LNCaP clone FGC (cell line): Measurements from ENCODE around the gene CCDC138.

Source experiments
- DNase-seq: peaks from one replicate; pipeline ENCODE4 v3.0.0-alpha.2; 2011; ENCODE audit warnings: low read depth
- H3K4me3 ChIP-seq: 2 replicates; pipeline ENCODE4 v1.5.1; 2011; ENCODE audit warnings: mild to moderate bottlenecking, low read depth, low read length, control low read depth
- TF ChIP-seq, protein P1 (sequence below): IDR thresholded peaks from 2 replicates; pipeline ENCODE4 v1.5.1; 2012; ENCODE audit warnings: mild to moderate bottlenecking; ENCODE audit not compliant: control insufficient read depth, insufficient read depth; ENCODE audit errors: extremely low read depth

CCDC138 gene

DNA sequence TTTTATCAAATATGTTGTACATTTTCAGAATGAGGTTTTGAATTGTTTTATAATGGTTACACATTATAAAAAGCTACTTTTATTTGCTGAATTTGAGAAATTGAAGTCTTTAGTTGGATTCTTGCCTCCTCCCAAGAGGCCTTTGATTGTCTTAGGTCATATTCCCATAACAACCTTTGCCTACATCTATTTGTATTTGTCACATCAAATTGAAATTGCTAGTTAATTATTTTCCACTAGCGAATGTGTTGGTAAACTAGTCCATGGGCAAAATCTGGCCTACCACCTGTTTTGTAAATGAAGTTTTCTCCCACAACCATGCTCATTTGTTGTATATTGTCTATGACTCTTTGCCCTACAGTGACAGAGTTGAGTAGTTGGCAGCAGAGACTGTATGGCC, 60.4 kb downstream of the CCDC138 start:
- DNase-seq, result no peak
- TF ChIP-seq, protein P1, sequence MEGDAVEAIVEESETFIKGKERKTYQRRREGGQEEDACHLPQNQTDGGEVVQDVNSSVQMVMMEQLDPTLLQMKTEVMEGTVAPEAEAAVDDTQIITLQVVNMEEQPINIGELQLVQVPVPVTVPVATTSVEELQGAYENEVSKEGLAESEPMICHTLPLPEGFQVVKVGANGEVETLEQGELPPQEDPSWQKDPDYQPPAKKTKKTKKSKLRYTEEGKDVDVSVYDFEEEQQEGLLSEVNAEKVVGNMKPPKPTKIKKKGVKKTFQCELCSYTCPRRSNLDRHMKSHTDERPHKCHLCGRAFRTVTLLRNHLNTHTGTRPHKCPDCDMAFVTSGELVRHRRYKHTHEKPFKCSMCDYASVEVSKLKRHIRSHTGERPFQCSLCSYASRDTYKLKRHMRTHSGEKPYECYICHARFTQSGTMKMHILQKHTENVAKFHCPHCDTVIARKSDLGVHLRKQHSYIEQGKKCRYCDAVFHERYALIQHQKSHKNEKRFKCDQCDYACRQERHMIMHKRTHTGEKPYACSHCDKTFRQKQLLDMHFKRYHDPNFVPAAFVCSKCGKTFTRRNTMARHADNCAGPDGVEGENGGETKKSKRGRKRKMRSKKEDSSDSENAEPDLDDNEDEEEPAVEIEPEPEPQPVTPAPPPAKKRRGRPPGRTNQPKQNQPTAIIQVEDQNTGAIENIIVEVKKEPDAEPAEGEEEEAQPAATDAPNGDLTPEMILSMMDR, result no peak
- H3K4me3 ChIP-seq, result no peak overlapping the region

DNA sequence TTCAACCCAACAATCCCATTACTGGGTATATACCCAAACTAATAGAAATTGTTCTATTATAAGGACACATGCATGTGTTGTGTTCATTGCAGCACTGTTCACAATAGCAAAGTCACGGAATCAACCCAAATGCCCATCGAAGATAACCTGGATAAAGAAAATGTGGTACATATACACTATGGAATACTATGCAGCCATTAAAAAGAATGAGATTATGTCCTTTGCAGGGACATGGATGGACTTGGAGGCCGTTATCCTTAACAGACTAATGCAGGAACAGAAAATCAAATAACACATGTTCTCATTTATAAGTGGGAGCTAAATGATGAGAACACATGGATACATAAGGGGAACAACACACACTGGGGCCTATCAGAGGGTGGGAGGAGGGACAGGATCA, 65.8 kb downstream of the CCDC138 start:
- no peak overlapping the region for H3K4me3 ChIP-seq
- TF ChIP-seq, protein P1, result no peak
- DNase-seq, result no peak

DNA sequence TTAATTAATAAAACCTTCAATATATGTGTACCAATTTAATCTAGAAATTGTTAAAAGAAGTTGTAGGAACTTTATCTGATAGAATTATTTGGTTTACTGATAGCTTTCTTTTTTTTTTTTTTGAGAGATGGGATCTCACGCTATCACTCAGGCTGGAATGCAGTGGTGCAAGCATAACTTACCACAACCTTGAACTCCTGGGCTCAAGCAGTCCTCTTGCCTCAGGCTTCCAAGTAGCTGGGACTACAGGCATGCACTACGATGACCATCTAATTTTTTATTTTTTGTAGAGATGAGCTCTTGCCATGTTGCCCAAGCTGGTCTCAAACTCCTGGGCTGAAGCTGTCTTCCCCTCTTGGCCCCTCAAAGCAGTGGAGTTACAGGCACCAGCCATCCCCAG, 66.8 kb downstream of the CCDC138 start:
- TF ChIP-seq, protein P1, result no peak
- no peak overlapping the region for H3K4me3 ChIP-seq
- no peak for DNase-seq

DNA sequence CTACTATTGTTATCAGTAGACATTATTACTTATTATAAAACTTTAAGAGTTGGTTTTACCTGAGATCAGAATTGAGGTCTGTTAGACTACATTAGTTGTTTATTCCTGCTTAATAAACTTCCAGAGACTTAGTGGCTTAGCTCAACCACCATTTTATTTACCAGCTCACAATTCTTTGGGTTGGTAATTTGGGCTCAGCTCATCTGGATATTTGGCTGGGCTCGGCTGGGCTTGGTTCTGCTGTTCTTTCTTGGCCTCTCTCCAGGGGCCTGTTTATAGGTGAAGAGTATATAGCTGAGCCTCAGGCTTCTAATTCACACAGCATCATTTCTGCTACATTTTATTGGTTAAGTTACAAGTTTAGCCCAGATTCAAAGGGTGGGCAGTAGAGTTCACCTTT, 67.9 kb downstream of the CCDC138 start:
- DNase-seq, result no peak
- TF ChIP-seq, protein P1, result no peak
- H3K4me3 ChIP-seq, result no peak overlapping the region

DNA sequence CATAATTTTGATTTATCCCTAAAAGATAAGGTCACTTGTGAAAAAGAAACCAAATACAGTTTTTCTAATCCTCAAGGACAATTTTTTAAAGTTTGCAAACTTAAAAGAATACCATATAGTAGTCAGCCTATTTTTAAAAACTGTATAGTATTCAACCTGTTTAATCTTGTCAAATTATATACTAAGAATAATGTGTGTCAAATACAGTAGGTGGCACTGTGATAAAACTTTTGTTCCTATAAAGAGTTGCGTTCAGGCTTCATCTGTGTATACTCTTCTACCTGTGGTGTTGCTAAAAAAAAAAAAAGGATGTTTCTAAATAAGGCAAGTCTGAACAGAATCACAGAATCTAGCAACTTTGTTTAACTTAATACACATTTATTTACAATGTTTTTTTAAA, 68.6 kb downstream of the CCDC138 start:
- TF ChIP-seq, protein P1, result peak; percentile 46
- peak; percentile 13 for DNase-seq
- no peak overlapping the region for H3K4me3 ChIP-seq

DNA sequence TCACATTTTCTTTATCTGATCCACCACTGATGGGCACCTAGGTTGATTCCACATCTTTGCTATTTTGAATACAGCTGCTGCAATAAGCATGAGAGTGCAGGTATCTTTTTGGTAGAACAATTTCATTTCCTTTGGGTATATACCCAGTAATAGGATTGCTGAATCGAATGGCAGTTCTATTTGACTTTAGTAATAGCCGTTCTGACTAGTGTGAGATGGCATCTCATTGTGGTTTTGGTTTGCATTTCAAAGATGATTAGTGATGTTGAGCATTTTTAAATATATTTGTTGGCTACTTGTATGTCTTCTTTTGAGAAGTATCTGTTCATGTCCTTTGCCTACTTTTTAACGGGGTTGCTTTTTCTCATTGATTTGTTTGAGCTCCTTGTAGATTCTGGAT, 72.3 kb downstream of the CCDC138 start:
- DNase-seq, result no peak
- H3K4me3 ChIP-seq, result no peak overlapping the region
- TF ChIP-seq, protein P1, result no peak

DNA sequence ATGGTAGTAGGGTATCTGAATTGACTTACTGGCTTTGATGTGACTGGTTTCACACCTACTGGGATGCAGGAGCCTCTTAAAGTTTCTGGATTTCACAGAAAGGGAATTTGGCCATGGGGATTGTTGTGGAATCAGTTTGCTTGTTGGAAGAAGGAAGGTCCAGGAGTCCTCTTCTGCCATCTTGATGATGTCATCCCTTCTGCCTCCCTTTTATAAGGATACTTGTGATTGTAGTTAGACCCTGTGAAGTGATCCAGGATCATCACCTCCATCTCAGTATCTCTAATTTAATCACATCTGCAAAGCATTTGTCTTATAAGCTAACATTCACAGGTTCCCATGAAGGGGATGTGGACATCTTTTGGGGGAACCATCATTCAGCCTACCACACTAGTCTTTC, 79.5 kb downstream of the CCDC138 start:
- DNase-seq, result no peak
- no peak overlapping the region for H3K4me3 ChIP-seq
- TF ChIP-seq, protein P1, result no peak
